HCT116 (cell line): ENCODE results near the gene ZNF747.
A peak's percentile ranks its signal among the peaks of the same experiment; 100 is the strongest.

Experiments used
- CEBPB ChIP-seq: IDR thresholded peaks from 2 replicates; pipeline ENCODE4 v1.6.1; 2012; ENCODE audit warnings: low read depth
- CTCF ChIP-seq, 3 experiments: fragments of 200-600 bp in 1 of 3; sonication (generic) in 1 of 3; IDR thresholded peaks in 2 of 3; conservative IDR thresholded peaks in 1 of 3; 2 replicates each; pipeline ENCODE4 v1.5.1; 2012 to 2017; ENCODE audit warnings: low read depth in 2 of 3, low read length in 2 of 3, antibody characterized with exemption in 1 of 3, borderline replicate concordance in 1 of 3, control low read depth in 1 of 3, mild to moderate bottlenecking in 1 of 3, mixed read lengths in 1 of 3, mixed run types in 1 of 3, moderate library complexity in 1 of 3; ENCODE audit not compliant: insufficient read depth in 1 of 3
- EGR1 ChIP-seq: IDR thresholded peaks from 2 replicates; pipeline ENCODE4 v1.6.1; 2012; ENCODE audit warnings: low read depth
- EZH2 ChIP-seq: fragments of 200-600 bp; sonication (generic); IDR thresholded peaks from 2 replicates; pipeline ENCODE4 v1.6.1; 2017; ENCODE audit warnings: antibody characterized with exemption, mixed run types
- EZH2phosphoT487 ChIP-seq: fragments of 200-600 bp; IDR thresholded peaks from 2 replicates; pipeline ENCODE4 v1.6.1; 2018; ENCODE audit warnings: antibody characterized with exemption, borderline replicate concordance
- JUND ChIP-seq: IDR thresholded peaks from 2 replicates; pipeline ENCODE4 v1.6.1; 2012
- POLR2A ChIP-seq: IDR thresholded peaks from 2 replicates; pipeline ENCODE4 v1.7.0; 2011; ENCODE audit warnings: borderline replicate concordance; ENCODE audit not compliant: insufficient read depth, insufficient read length; ENCODE audit errors: extremely low read depth
- POLR2AphosphoS5 ChIP-seq: IDR thresholded peaks from 2 replicates; pipeline ENCODE4 v1.6.1; 2011; ENCODE audit warnings: mild to moderate bottlenecking, low read depth, low read length, moderate library complexity
- RAD21 ChIP-seq: IDR thresholded peaks from 2 replicates; pipeline ENCODE4 v1.6.1; 2012; ENCODE audit warnings: low read depth, mild to moderate bottlenecking
- REST ChIP-seq: IDR thresholded peaks from 2 replicates; pipeline ENCODE4 v1.6.1; 2012; ENCODE audit warnings: low read depth
- SIN3A ChIP-seq: IDR thresholded peaks from 2 replicates; pipeline ENCODE4 v1.6.1; 2012; ENCODE audit warnings: low read depth
- TCF7L2 ChIP-seq: IDR thresholded peaks from 2 replicates; pipeline ENCODE4 v1.7.0; 2011; ENCODE audit warnings: borderline replicate concordance, inconsistent platforms; ENCODE audit not compliant: insufficient read depth, insufficient read length; ENCODE audit errors: extremely low read depth
- YY1 ChIP-seq: IDR thresholded peaks from 2 replicates; pipeline ENCODE4 v1.6.1; 2011; ENCODE audit warnings: low read length, low read depth, moderate library complexity, mild to moderate bottlenecking; ENCODE audit not compliant: insufficient replicate concordance; ENCODE audit errors: extremely low read depth
- ZBTB33 ChIP-seq: IDR thresholded peaks from 2 replicates; pipeline ENCODE4 v1.6.1; 2011; ENCODE audit warnings: mild to moderate bottlenecking, low read length, moderate library complexity; ENCODE audit not compliant: insufficient replicate concordance; ENCODE audit errors: extremely low read depth

- TF ChIP-seq POLR2A (no peak), RAD21 (no peak), POLR2AphosphoS5 (peak; percentile 22), CTCF (IDR thresholded peaks at IDR 0.05 in 2 of 3, conservative IDR thresholded peaks at IDR 0.05 in 1 of 3; ENCODE audit: borderline replicate concordance in 1 of 3, insufficient read depth in 1 of 3, low read depth in 2 of 3, low read length in 2 of 3) (no peak), TCF7L2 (no peak), CEBPB (no peak), EZH2 (no peak), SIN3A (no peak), EZH2phosphoT487 (no peak), YY1 (no peak), ZBTB33 (no peak), EGR1 (no peak), JUND (no peak), REST (no peak)
Observed at GRCh38 chr16:30524575-30525568, 9.8 kb downstream of the ZNF747 start.
